GM12864 (cell line): Measurements from ENCODE around the gene TTYH3.

Experiments
- DNase-seq: peaks from one replicate; pipeline ENCODE4 v3.0.0-alpha.2; 2011; ENCODE audit warnings: low read depth
- H3K4me3 ChIP-seq: 2 replicates; pipeline ENCODE4 v1.5.1; 2011; ENCODE audit warnings: mild to moderate bottlenecking, low read depth, low read length, control low read depth
- TF ChIP-seq, protein P1 (sequence below): IDR thresholded peaks from 2 replicates; pipeline ENCODE4 v1.5.1; 2011; ENCODE audit warnings: low read depth, mild to moderate bottlenecking, moderate library complexity, low read length, control low read depth, inconsistent platforms; ENCODE audit errors: missing control alignments

Gene TTYH3

DNA sequence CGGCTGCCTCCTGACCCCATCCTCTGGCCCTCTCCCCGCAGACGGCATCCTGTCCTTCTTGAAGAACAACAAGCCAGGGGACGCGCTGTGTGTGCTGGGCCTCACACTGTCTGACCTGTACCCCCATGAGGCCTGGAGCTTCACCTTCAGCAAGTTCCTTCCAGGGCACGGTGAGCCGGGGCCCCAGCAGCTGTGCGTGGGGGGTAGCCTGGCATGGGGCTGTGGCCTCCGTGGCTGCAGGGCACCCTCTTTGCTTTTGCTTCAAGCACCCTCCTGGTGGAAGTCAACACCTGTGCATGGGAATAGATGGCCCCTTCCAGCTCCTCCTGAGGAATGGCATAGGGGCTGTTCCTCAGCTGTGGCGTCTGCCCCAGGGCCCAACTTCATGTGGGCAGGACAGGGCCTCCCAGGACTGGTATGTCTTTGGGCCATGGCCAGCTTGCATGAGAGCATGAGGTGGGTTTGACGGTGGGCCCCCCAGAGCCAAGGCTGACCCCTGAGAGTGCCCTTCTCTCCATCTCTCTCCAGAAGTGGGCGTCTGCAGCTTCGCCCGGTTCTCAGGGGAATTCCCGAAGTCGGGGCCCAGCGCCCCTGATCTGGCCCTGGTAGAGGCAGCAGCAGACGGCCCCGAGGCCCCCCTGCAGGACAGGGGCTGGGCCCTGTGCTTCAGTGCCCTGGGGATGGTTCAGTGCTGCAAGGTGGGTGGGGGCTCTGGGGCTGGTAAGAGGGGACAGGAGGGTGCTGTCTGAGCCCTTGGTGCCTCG is 76.9 kb downstream of the TTYH3 start:
- DNase-seq, result no peak
- TF ChIP-seq, protein P1, sequence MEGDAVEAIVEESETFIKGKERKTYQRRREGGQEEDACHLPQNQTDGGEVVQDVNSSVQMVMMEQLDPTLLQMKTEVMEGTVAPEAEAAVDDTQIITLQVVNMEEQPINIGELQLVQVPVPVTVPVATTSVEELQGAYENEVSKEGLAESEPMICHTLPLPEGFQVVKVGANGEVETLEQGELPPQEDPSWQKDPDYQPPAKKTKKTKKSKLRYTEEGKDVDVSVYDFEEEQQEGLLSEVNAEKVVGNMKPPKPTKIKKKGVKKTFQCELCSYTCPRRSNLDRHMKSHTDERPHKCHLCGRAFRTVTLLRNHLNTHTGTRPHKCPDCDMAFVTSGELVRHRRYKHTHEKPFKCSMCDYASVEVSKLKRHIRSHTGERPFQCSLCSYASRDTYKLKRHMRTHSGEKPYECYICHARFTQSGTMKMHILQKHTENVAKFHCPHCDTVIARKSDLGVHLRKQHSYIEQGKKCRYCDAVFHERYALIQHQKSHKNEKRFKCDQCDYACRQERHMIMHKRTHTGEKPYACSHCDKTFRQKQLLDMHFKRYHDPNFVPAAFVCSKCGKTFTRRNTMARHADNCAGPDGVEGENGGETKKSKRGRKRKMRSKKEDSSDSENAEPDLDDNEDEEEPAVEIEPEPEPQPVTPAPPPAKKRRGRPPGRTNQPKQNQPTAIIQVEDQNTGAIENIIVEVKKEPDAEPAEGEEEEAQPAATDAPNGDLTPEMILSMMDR, result no peak
- H3K4me3 ChIP-seq, result peak overlapping the region; percentile 51

DNA sequence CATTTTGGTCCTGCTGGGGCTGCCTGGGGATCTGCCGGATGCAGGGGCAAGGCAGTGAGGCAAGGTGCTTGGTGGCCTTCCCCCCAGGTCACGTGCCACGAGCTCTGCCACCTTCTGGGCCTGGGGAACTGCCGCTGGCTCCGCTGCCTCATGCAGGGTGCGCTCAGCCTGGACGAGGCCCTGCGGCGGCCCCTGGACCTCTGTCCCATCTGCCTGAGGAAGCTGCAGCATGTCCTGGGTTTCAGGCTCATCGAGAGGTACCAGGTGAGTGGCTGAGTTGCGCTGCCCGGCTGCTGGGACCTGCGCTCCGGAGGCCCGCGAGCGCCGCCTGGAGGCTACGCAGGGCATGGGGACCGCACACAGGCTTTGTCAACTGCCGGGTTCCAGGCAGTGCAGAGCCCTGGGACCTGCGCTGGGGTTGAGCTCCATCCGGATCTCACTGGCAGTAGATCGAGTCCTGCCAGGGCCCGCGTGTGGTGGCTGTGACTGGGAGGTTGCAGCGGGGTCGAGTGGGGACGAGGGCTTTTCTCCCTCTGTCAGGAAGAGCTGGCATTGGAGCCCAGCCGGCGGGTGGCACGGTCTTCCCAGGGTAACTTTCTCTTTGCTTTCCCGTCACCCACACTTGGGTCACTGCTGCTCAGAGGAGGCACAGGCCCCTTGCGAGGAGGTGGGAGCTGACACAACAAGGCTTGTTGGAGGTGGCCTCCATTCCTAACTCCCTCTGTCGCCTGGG is 77.9 kb downstream of the TTYH3 start:
- peak overlapping the region; percentile 51 for H3K4me3 ChIP-seq

DNA sequence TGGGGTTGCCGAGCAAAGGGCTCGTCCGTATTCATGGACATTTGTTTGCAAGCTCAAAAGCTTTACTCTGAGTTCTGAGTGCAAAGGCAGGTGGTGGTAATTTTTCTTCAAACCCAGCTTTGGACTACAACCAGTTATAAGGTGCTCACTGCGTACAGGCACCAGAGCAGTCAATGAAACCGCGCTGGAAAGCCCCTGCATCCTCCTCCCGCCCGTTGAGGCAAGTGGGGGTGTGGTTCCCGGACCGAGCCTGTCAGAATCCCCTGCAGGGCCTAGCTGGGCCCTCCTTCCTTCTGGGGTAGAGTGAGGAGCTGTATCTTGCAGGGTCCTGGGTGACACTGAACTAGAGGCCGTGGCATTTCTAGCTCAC is 78.5 kb downstream of the TTYH3 start:
- TF ChIP-seq, protein P1, result no peak
- peak; percentile 66 for DNase-seq
- peak overlapping the region; percentile 51 for H3K4me3 ChIP-seq

More for the DNA sequence above, 77.9 kb downstream of the TTYH3 start:
- TF ChIP-seq, protein P1, result peak; percentile 99
- DNase-seq, result peak; percentile 68

DNA sequence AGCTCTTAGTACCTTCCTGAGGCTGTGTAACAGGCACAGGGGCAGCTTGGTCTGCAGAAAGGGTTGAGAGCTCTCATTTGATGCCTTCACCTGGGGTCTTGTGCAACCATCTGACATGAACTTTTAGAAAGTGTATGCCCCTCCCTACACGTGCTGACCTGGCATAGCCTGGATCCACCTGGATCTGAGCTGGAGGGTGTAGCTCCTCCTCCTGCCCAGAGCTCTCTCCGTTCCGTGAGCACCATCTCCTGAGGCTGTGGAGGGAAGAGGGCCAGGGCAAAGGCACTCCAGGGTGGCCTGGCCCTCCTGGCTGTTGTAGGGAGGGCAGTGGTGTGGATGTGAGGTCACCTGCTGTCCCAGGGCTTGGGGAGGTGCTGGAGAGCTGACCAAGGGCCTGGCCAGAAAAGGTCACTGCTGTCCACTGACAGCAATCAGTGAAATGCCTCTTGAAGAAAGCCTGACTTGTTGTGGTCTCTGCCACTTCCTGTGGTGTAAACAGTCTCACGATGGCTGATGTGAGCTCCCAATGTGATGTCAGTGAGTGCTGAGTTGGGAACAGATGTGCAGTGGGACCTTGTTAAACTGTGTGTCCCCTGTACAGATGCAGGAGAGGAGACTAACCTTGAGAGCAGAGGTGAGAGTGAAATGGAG is 79.2 kb downstream of the TTYH3 start:
- peak overlapping the region; percentile 51 for H3K4me3 ChIP-seq
- DNase-seq, result peak; percentile 46
- TF ChIP-seq, protein P1, result no peak

DNA sequence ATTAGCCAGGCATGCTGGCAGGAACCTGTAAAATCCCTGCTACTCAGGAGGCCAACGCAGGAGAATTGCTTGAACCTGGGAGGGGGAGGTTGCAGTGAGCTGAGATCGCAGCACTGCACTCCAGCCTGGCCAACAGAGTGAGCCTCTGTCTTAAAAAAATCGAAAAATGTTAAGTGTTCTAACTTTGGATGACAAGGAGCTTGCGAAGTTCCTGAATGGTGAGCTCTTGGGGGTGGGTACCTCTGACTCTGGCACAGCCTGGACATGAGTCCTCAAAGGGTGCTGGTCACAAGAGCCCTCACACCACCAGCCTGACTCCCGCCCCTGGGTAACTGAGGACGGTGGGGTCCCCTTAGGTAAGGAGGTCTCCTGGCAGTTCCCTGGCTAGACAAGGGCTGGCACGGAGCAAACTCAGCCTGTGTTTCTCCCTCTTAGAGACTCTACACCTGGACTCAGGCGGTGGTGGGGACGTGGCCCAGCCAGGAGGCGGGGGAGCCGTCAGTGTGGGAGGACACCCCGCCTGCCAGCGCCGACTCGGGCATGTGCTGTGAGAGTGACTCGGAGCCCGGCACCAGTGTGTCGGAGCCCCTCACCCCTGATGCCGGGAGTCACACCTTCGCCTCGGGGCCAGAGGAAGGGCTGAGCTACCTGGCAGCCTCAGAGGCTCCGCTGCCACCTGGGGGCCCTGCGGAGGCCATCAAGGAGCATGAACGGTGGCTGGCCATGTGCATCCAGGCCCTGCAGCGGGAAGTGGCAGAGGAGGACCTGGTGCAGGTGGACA is 80.3 kb downstream of the TTYH3 start:
- DNase-seq, result no peak
- TF ChIP-seq, protein P1, result no peak
- H3K4me3 ChIP-seq, result no peak overlapping the region

DNA sequence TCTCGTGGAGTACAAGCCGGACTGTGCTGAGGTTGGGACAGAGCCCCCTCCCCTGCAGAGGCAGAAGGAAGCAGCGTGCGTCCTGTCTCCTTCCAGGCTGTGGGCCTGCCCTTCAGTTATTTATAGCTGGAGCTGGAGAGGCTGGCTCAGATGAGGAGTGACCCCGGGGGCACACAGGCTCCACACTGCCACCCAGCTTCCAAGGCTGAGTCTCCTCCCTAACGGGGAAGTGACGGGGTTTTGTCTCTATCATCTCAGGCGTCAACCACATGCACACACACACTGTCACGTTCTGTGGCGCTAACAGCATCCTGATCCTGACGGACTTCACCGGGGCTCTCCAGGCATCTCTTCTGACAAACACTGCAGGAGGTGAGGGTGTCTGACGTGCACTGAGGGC is 81.6 kb downstream of the TTYH3 start:
- TF ChIP-seq, protein P1, result no peak
- no peak for DNase-seq
- H3K4me3 ChIP-seq, result no peak overlapping the region
